ENCODE measurements around the gene CD70. TPM values are rescaled to one million over a fixed set of nuclear protein-coding genes. Genes with fewer than 3 reads are reported as not detected.

Gene CD70
- total RNA-seq, 1 experiment from 2014 or later, result 2.0 TPM

DNA sequence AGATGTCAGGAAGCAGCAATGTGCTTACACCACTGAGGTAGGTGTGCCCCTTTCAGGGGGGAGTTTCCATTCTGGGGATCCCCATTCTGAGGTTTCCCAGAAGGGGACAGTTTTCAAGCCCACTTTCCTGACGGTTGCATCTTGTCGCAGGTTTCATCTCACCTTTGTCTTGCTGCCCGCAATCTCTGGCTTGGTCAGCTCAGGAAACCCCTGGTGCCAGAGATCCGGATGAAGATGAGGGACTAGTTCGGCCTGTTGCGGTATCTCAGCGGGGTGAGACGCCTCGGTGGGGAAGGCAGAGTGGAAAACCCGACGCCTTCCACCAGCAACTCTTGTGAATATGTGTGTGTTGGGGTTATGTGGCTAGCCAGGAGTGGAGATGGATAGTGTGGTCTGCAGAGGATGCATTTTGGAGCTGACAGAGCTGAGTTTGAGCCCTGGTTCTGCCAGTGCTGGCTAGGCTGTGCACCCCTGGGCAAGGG, 47.0 kb downstream of the CD70 start:
- intact Hi-C loops (cut with micrococcal nuclease; ENCODE audit: unreplicated experiment), result no loop called here
- DNase-seq (ENCODE audit: low spot score), result no peak
- H3K4me3 ChIP-seq (ENCODE audit: low read depth, low read length, poor library complexity, severe bottlenecking), result no peak overlapping the region
- TF ChIP-seq, protein P1, sequence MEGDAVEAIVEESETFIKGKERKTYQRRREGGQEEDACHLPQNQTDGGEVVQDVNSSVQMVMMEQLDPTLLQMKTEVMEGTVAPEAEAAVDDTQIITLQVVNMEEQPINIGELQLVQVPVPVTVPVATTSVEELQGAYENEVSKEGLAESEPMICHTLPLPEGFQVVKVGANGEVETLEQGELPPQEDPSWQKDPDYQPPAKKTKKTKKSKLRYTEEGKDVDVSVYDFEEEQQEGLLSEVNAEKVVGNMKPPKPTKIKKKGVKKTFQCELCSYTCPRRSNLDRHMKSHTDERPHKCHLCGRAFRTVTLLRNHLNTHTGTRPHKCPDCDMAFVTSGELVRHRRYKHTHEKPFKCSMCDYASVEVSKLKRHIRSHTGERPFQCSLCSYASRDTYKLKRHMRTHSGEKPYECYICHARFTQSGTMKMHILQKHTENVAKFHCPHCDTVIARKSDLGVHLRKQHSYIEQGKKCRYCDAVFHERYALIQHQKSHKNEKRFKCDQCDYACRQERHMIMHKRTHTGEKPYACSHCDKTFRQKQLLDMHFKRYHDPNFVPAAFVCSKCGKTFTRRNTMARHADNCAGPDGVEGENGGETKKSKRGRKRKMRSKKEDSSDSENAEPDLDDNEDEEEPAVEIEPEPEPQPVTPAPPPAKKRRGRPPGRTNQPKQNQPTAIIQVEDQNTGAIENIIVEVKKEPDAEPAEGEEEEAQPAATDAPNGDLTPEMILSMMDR (conservative IDR thresholded peaks at IDR 0.05; ENCODE audit: low read depth, low read length), result no peak
- TF ChIP-seq EZH2 (IDR thresholded peaks at IDR 0.05; ENCODE audit: borderline replicate concordance, low read depth, low read length, poor library complexity, severe bottlenecking), result no peak
- no TSS peak for BruUV-seq (replicated peaks)
- no peaks in the 10 kb centered on the region for H3K4me1 ChIP-seq (ENCODE audit: insufficient read depth, low read length, poor library complexity, severe bottlenecking)
- no peaks in the 10 kb centered on the region for H3K36me3 ChIP-seq (ENCODE audit: insufficient read depth, low read length, poor library complexity, severe bottlenecking)
- ChIA-PET POLR2A (ENCODE audit: low non-redundant PET) (no interaction called here), CTCF (no interaction called here)
- no peaks in the 10 kb centered on the region for H3K27me3 ChIP-seq (replicated peaks; ENCODE audit: insufficient read depth, low read depth, low read length, poor library complexity)
- no peaks in the 10 kb centered on the region for H3K9me3 ChIP-seq (ENCODE audit: low read depth, low read length, poor library complexity, severe bottlenecking)
- no peak overlapping the region for H3K27ac ChIP-seq (ENCODE audit: low read depth, low read length, poor library complexity, severe bottlenecking)

DNA sequence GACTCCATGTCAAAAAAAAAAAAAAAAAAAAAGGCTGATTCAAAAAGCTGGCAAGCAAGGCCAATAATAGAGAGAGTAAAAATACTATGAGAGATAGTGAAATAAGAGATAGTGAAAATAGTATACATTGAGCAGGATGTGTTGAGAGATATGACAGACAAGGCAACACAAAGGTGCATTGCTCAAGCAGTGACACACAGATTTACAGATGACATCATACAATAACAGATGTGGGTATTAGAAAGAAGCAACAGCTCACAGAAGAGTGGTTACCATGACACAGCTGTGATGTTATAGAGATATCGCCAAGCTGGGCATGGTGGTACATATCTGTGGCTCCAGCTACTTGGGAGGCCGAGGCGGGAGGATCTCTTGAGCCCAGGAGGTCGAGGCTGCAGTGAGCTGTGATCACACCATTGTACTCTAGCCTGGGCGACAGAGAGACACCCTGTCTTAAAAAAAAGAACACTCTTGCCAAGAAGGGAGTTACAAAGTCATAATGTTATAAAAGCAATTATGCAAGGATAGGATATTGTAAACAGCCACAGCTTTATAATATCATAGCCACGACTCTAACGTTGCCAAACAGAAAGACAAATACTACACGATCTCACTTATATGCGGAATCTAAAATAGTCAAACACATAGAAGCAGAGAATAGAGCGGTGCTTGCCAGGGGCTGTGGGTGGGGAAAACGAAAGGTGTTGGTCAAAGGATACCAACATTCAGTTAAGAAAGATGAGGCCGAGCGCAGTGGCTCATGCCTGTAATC, 49.8 kb downstream of the CD70 start:
- H3K4me1 ChIP-seq (ENCODE audit: insufficient read depth, low read length, poor library complexity, severe bottlenecking), result no peaks in the 10 kb centered on the region
- no peak for DNase-seq (ENCODE audit: low spot score)
- intact Hi-C loops (cut with micrococcal nuclease; ENCODE audit: unreplicated experiment), result no loop called here
- peaks cover 5% of the 10 kb centered on the region for H3K9me3 ChIP-seq (ENCODE audit: low read depth, low read length, poor library complexity, severe bottlenecking)
- CTCF ChIA-PET, result interaction anchor here (0.6 kb wide), 1 partner anchor 386 kb away, joined by 3 read pairs; no protein-coding TSS in a partner anchor
- no peak overlapping the region for H3K4me3 ChIP-seq (ENCODE audit: low read depth, low read length, poor library complexity, severe bottlenecking)
- POLR2A ChIA-PET (ENCODE audit: low non-redundant PET), result interaction anchor here (0.7 kb wide), 1 partner anchor 231 kb away, joined by 6 read pairs; no protein-coding TSS in a partner anchor
- no TSS peak for BruUV-seq (replicated peaks)
- H3K36me3 ChIP-seq (ENCODE audit: insufficient read depth, low read length, poor library complexity, severe bottlenecking), result peaks cover 3% of the 10 kb centered on the region
- TF ChIP-seq, protein P1 (conservative IDR thresholded peaks at IDR 0.05; ENCODE audit: low read depth, low read length), result no peak
- no peak for TF ChIP-seq EZH2 (IDR thresholded peaks at IDR 0.05; ENCODE audit: borderline replicate concordance, low read depth, low read length, poor library complexity, severe bottlenecking)
- H3K27me3 ChIP-seq (replicated peaks; ENCODE audit: insufficient read depth, low read depth, low read length, poor library complexity), result no peaks in the 10 kb centered on the region
- no peak overlapping the region for H3K27ac ChIP-seq (ENCODE audit: low read depth, low read length, poor library complexity, severe bottlenecking)

DNA sequence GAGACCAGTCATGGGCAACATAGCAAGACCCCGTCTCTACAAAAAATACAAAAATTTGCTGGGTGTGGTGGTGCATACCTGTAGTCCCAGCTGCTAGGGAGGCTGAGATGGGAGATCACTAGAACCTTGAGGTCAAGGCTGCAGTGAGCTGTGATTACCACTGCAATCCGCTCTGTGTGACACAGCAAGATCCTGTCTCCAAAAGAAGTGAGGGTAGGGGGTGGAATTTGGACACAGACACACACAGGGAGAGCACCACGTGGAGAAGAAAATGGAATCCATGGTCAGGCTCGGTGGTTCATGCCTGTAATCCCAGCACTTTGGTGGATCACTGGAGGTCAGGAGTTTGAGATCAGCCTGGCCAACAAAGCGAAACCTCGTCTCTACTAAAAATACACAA, 51.4 kb downstream of the CD70 start:
- Histone ChIP-seq H3K9me3 (ENCODE audit: low read depth, low read length, poor library complexity, severe bottlenecking) (peaks cover 5% of the 10 kb centered on the region), H3K4me1 (ENCODE audit: insufficient read depth, low read length, poor library complexity, severe bottlenecking) (no peaks in the 10 kb centered on the region), H3K27ac (ENCODE audit: low read depth, low read length, poor library complexity, severe bottlenecking) (no peak overlapping the region), H3K36me3 (ENCODE audit: insufficient read depth, low read length, poor library complexity, severe bottlenecking) (peaks cover 11% of the 10 kb centered on the region), H3K27me3 (replicated peaks; ENCODE audit: insufficient read depth, low read depth, low read length, poor library complexity) (no peaks in the 10 kb centered on the region), H3K4me3 (ENCODE audit: low read depth, low read length, poor library complexity, severe bottlenecking) (no peak overlapping the region)
- CTCF ChIA-PET, result no interaction called here
- no peak for DNase-seq (ENCODE audit: low spot score)
- POLR2A ChIA-PET (ENCODE audit: low non-redundant PET), result interaction anchor here (0.6 kb wide), 1 partner anchor 9 kb away, joined by 10 read pairs; the partner anchor contains the start of gene TNFSF9
- intact Hi-C loops (cut with micrococcal nuclease; ENCODE audit: unreplicated experiment), result no loop called here
- no TSS peak for BruUV-seq (replicated peaks)
- TF ChIP-seq, protein P1 (conservative IDR thresholded peaks at IDR 0.05; ENCODE audit: low read depth, low read length), result no peak
- TF ChIP-seq EZH2 (IDR thresholded peaks at IDR 0.05; ENCODE audit: borderline replicate concordance, low read depth, low read length, poor library complexity, severe bottlenecking), result no peak

Other genes starting within 250 kb of the CD70 start
- gene CLPP, start 229.6 kb downstream of the CD70 start, total RNA-seq (2021), result 127 and 133 TPM in 2 replicates
- 30.6 and 37.1 TPM in 2 replicates for gene ALKBH7, start 218.4 kb downstream of the CD70 start, total RNA-seq (2021)
- gene PSPN, start 215.2 kb downstream of the CD70 start, total RNA-seq (2021), result 3.4 and 3.6 TPM in 2 replicates
- 100 and 106 TPM in 2 replicates for gene GTF2F1, start 198.0 kb downstream of the CD70 start, total RNA-seq (2021)
- gene KHSRP, start 166.3 kb downstream of the CD70 start, total RNA-seq (2021), result 649 and 671 TPM in 2 replicates
- gene SLC25A41, start 157.4 kb downstream of the CD70 start, total RNA-seq (2021), result 0.39 and 0.44 TPM in 2 replicates
- gene SLC25A23, start 131.4 kb downstream of the CD70 start, total RNA-seq (2021), result 39.9 and 56.0 TPM in 2 replicates
- gene CRB3, start 126.9 kb downstream of the CD70 start, total RNA-seq (2021), result not detected in 2 replicates
- 0.11 and 0.24 TPM in 2 replicates for gene DENND1C, start 109.4 kb downstream of the CD70 start, total RNA-seq (2021)
- gene TUBB4A, start 88.8 kb downstream of the CD70 start, total RNA-seq (2021), result 27.0 and 45.2 TPM in 2 replicates
- 10.0 and 11.1 TPM in 2 replicates for gene TNFSF9, start 60.1 kb downstream of the CD70 start, total RNA-seq (2021)
- gene TNFSF14, start 79.0 kb upstream of the CD70 start, total RNA-seq (2021), result not detected in 2 replicates
- 1.8 TPM in 2 replicates for gene C3, start 129.5 kb upstream of the CD70 start, total RNA-seq (2021)
- gene GPR108, start 146.4 kb upstream of the CD70 start, total RNA-seq (2021), result 36.4 and 37.4 TPM in 2 replicates
- 70.2 and 79.2 TPM in 2 replicates for gene TRIP10, start 148.5 kb upstream of the CD70 start, total RNA-seq (2021)
- 0.95 and 1.7 TPM in 2 replicates for gene SH2D3A, start 176.3 kb upstream of the CD70 start, total RNA-seq (2021)
- gene VAV1, start 181.6 kb upstream of the CD70 start, total RNA-seq (2021), result 51.6 and 54.9 TPM in 2 replicates